Esophagus muscularis mucosa (tissue), 4 donors: ENCODE measurements around the gene TBR1. TPM values are rescaled to one million over a fixed set of nuclear protein-coding genes. Genes with fewer than 3 reads are reported as not detected.

Source experiments
- DNase-seq: peaks from one replicate; pipeline ENCODE4 v3.0.0-alpha.2; 2017; ENCODE audit errors: extremely low spot score
- H3K27ac ChIP-seq, 4 donors: fragments of 200-600 bp; sonication (generic); replicated peaks in 1 of 4; 1 replicate in 3 of 4; 2 replicates in 1 of 4; pipeline ENCODE4 v1.5.1; 2016 to 2019; ENCODE audit warnings: mild to moderate bottlenecking in 1 of 4
- H3K27me3 ChIP-seq, 4 donors: fragments of 200-600 bp; sonication (generic); one replicate each; pipeline versions ENCODE4 v1.5.1 to v1.6.0; 2016 to 2019
- H3K36me3 ChIP-seq, 4 donors: fragments of 200-600 bp; sonication (generic); one replicate each; pipeline ENCODE4 v1.5.1; 2016 to 2019
- H3K4me1 ChIP-seq, 4 donors: fragments of 200-600 bp; sonication (generic); one replicate each; pipeline ENCODE4 v1.5.1; 2016 to 2019
- H3K4me3 ChIP-seq, 4 donors: fragments of 200-600 bp; sonication (generic); 1 replicate in 2 of 4; 2 replicates in 2 of 4; pipeline ENCODE4 v1.5.1; 2016 to 2019; ENCODE audit warnings: mild to moderate bottlenecking in 4 of 4, moderate library complexity in 1 of 4
- H3K9me3 ChIP-seq, 4 donors: fragments of 200-600 bp; sonication (generic); 1 replicate in 3 of 4; 2 replicates in 1 of 4; pipeline ENCODE4 v1.5.1; 2016 to 2019
- EP300 ChIP-seq: sonication (generic); formaldehyde crosslinking; IDR thresholded peaks from one replicate; pipeline ENCODE4 v1.6.1; 2017; ENCODE audit warnings: antibody characterized with exemption
- POLR2A ChIP-seq: fragments of 450-650 bp; IDR thresholded peaks from one replicate; pipeline ENCODE4 v1.6.1; 2017; ENCODE audit warnings: antibody characterized with exemption, moderate library complexity, mild to moderate bottlenecking, low read depth
- POLR2AphosphoS5 ChIP-seq, 2 donors: sonication (generic); formaldehyde crosslinking; IDR thresholded peaks; one replicate each; pipeline ENCODE4 v1.6.1; 2017; ENCODE audit warnings: antibody characterized with exemption in 2 of 2
- WGBS: methylation state at CpG from one replicate; pipeline ENCODE4 v1.1.5; 2018; 5-methylcytosine and 5-hydroxymethylcytosine counted together
- intact Hi-C: fragments of 100-400 bp; cut with DNase I; formaldehyde crosslinking; loops from one replicate; pipeline ENCODE4 v1.15.1; 2023
- total RNA-seq, 4 donors: library from RNA; depleted of rRNA; stranded (reverse); fragments of >200 nt; gene quantifications; one replicate each; pipeline versions ENCODE4 v1.1.0 to v1.2.1, GENCODE V29; 2016
- TF ChIP-seq, protein P1 (sequence below), 3 experiments: fragments of 200-600 bp in 2 of 3; fragments of 450-650 bp in 1 of 3; sonication (generic) in 2 of 3; IDR thresholded peaks; one replicate each; pipeline ENCODE4 v1.5.1; 2017 to 2019; ENCODE audit warnings: antibody characterized with exemption in 3 of 3, mild to moderate bottlenecking in 2 of 3, moderate library complexity in 1 of 3

The TBR1 gene
- total RNA-seq, 4 donors from 2014 or later = not detected

- Histone ChIP-seq H3K36me3 (no peaks in the 10 kb centered on the region), H3K4me1 (no peaks in the 10 kb centered on the region), H3K9me3 (peaks cover 0 to 9% (median 3%) of the 10 kb centered on the region in 4 donors), H3K4me3 (no peak overlapping the region), H3K27me3 (peaks cover 0 to 19% (median 8%) of the 10 kb centered on the region in 4 donors), H3K27ac (no peak overlapping the region)
- TF ChIP-seq EP300 (no peak), POLR2A (no peak), POLR2AphosphoS5 (IDR thresholded peaks at IDR 0.05) (no peak)
- TF ChIP-seq, protein P1, sequence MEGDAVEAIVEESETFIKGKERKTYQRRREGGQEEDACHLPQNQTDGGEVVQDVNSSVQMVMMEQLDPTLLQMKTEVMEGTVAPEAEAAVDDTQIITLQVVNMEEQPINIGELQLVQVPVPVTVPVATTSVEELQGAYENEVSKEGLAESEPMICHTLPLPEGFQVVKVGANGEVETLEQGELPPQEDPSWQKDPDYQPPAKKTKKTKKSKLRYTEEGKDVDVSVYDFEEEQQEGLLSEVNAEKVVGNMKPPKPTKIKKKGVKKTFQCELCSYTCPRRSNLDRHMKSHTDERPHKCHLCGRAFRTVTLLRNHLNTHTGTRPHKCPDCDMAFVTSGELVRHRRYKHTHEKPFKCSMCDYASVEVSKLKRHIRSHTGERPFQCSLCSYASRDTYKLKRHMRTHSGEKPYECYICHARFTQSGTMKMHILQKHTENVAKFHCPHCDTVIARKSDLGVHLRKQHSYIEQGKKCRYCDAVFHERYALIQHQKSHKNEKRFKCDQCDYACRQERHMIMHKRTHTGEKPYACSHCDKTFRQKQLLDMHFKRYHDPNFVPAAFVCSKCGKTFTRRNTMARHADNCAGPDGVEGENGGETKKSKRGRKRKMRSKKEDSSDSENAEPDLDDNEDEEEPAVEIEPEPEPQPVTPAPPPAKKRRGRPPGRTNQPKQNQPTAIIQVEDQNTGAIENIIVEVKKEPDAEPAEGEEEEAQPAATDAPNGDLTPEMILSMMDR (IDR thresholded peaks at IDR 0.05) = no peak
- intact Hi-C loops = no loop called here
- 33% methylated on average over 1 of the region's 1 CpG for WGBS
- DNase-seq = no peak
Observed at GRCh38 chr2:161434118-161434517, 18.0 kb downstream of the TBR1 start.

DNA sequence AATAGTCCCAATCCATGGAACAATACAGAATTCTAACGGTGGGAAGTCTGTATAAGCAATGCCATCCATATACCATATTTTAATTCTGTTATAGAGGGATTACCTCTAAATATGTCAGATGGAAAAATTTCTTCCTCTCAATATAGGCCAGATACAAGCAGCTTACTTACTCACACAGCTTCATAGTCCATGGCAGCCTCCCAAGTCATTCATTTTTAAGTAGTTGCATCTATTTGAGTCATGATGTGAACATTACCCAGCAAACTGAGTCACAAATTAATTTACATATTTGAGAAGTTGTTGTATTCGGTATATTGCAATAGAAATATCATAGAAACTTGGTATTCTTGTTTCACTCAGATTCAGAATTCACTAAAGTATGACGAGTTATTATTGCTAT is 20.3 kb downstream of the TBR1 start:
- no peaks in the 10 kb centered on the region for H3K4me1 ChIP-seq
- 90% methylated on average over 3 of the region's 3 CpGs for WGBS
- TF ChIP-seq POLR2AphosphoS5 (IDR thresholded peaks at IDR 0.05) (no peak), POLR2A (no peak), EP300 (no peak)
- TF ChIP-seq, protein P1 (IDR thresholded peaks at IDR 0.05) = no peak
- no peak for DNase-seq
- H3K4me3 ChIP-seq = no peak overlapping the region
- intact Hi-C loops = no loop called here
- H3K36me3 ChIP-seq = no peaks in the 10 kb centered on the region
- H3K9me3 ChIP-seq = peaks cover 0 to 9% (median 3%) of the 10 kb centered on the region in 4 donors
- peaks cover 0 to 16% (median 3%) of the 10 kb centered on the region in 4 donors for H3K27me3 ChIP-seq
- no peak overlapping the region for H3K27ac ChIP-seq

GRCh38 chr2:161438598-161438997 is 22.5 kb downstream of the TBR1 start:
- Histone ChIP-seq H3K36me3 (no peaks in the 10 kb centered on the region), H3K27me3 (peaks cover 0 to 16% (median 2%) of the 10 kb centered on the region in 4 donors), H3K27ac (no peak overlapping the region), H3K4me3 (no peak overlapping the region), H3K4me1 (no peaks in the 10 kb centered on the region), H3K9me3 (peaks cover 0 to 9% (median 3%) of the 10 kb centered on the region in 4 donors)
- TF ChIP-seq POLR2A (no peak), EP300 (no peak), POLR2AphosphoS5 (IDR thresholded peaks at IDR 0.05) (no peak)
- TF ChIP-seq, protein P1 (IDR thresholded peaks at IDR 0.05) = no peak
- intact Hi-C loops = no loop called here
- no peak for DNase-seq
- WGBS = 65% methylated on average over 2 of the region's 2 CpGs

DNA sequence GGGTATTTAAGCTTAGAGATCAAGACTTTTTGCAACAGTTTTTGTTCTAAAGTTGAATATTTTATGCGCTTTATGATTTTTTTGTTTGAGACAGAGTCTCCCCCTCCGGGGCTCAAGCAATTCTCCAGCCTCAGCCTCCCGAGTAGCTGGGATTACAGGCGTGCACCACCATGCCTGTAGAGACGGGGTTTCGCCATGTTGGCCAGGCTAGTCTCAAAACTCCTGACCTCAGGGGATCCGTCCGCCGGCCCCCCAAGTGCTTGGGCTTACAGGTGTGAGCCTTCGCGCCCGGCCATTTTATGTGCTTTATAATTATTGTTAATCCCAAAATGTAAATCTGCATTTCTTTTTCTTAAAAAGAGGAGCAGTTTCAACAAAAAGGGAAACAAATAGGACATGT is 29.0 kb downstream of the TBR1 start:
- 92% methylated on average over 12 of the region's 12 CpGs for WGBS
- H3K4me1 ChIP-seq = no peaks in the 10 kb centered on the region
- no peaks in the 10 kb centered on the region for H3K36me3 ChIP-seq
- no peak overlapping the region for H3K4me3 ChIP-seq
- H3K27me3 ChIP-seq = peaks cover 0 to 4% (median 0%) of the 10 kb centered on the region in 4 donors
- intact Hi-C loops = no loop called here
- DNase-seq = no peak
- no peaks in the 10 kb centered on the region for H3K9me3 ChIP-seq
- TF ChIP-seq POLR2A (no peak), EP300 (no peak), POLR2AphosphoS5 (IDR thresholded peaks at IDR 0.05) (no peak)
- TF ChIP-seq, protein P1 (IDR thresholded peaks at IDR 0.05) = no peak
- H3K27ac ChIP-seq = no peak overlapping the region

DNA sequence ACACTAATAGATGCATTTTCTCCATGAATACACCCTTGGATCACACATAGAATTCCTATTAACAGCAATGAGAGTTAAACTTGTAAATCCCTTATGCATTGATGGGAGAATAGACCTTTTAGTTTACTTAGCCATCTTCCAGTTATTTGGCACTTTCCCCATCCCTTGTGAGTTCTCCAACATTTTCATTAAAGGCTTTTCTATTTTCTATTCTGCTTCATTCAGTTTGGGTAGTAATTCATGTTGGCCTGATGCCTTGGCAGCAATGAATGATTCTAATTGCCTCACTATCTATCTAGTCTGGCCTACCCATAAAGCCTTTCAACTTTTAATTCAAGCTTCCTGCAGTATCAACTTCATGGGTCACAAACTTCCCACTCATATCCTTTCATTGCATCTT is 32.3 kb downstream of the TBR1 start:
- Histone ChIP-seq H3K4me3 (no peak overlapping the region), H3K36me3 (no peaks in the 10 kb centered on the region), H3K4me1 (no peaks in the 10 kb centered on the region), H3K27me3 (peaks cover 0 to 4% (median 0%) of the 10 kb centered on the region in 4 donors), H3K9me3 (no peaks in the 10 kb centered on the region), H3K27ac (no peak overlapping the region)
- no peak for DNase-seq
- intact Hi-C loops = no loop called here
- TF ChIP-seq POLR2A (no peak), POLR2AphosphoS5 (IDR thresholded peaks at IDR 0.05) (no peak), EP300 (no peak)
- TF ChIP-seq, protein P1 (IDR thresholded peaks at IDR 0.05) = no peak
